Measurements from ENCODE around the gene WNK2.
A peak's percentile ranks its signal among the peaks of the same experiment; 100 is the strongest.

WNK2 gene

DNA sequence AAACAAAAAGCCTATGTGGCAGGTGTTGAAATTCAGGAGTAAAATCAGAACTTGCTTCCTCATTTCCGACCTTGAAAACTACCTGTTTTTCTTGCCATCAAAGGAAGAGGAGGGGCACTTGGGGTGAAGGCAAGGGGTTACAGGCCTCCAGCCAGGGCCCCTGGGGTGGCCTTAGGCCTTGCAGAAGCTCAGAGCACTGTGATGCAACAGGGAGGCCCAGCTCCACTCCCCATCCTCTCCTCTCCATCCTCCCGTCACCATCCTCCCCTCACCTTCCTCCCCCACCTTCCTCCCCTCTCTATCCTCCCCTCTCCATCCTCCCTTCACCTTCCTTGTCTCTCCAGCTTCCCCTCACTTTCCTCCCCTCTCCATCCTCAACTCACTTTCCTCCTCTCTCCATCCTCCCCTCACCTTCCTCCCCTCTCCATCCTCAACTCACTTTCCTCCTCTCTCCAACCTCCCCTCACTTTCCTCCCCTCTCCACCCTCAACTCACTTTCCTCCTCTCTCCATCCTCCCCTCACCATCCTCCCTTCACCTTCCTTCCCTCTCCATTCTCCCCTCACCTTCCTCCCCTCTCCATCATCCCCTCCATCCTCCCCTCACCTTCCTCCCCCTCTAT is 111.6 kb downstream of the WNK2 start:
- DNase-seq (ENCODE audit: low read depth): no peak

DNA sequence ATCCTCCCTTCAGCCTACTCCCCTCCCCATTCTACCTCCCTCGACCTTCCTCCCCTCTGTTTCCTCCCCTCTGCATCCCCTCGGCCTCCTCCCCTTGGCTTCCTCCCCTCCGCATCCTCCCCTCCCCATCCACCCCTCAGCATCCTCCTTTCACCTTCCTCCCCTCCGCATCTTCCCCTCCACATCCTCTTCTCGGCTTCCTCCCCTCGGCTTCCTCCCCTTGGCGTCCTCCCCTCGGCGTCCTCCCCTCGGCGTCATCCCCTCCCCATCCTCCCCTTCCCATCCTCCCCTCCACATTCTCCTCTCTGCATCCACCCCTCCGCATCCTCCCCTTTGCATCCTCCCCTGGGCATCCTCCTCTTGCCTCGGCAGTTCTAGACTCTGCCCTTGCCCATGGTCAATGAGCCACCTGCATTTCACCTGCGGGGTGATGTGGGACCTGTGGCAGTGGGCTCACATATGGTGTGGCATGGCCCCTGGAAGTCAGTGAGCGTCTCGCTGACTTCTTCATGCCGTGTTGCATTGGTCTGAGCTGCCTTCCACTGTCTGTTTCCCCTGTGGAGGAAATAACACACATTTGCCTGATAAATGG is 113.0 kb downstream of the WNK2 start:
- DNase-seq (ENCODE audit: low read depth): no peak

DNA sequence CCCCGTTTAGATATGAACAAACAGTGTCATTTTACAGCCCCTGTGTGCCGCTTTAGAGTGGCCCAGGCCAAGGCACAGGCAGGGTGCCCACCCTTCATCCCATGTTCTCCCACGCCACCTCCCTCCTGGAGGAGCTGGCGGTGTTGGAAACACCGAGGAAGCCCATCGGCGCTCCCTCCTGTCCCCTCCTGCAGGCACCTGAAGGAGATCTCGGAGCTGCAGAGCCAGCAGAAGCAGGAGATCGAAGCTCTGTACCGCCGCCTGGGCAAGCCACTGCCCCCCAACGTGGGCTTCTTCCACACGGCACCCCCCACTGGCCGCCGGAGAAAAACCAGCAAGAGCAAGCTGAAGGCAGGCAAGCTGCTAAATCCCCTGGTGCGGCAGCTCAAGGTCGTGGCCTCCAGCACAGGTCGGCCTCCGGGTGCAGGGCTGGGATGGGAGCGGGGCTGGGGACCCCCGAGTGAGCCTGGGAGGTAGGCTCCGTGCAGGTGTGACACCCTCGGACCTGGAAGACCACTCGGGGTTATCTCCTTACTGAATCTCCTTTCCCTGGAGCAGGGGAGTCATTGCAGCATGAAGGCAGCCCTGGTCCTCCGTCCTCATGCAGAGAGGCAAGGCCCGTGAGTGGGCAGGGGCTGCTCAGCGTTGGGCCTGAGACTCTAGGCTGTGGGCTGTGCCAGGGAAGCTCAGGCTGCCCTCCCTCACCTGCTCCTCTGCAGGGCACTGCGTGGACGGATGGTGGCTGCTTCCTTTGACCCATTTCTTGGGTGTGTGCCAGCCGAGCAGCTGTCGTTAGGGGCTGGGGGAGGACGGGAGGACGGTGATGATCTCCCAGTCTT is 113.9 kb downstream of the WNK2 start:
- no peak for DNase-seq (ENCODE audit: low read depth)

DNA sequence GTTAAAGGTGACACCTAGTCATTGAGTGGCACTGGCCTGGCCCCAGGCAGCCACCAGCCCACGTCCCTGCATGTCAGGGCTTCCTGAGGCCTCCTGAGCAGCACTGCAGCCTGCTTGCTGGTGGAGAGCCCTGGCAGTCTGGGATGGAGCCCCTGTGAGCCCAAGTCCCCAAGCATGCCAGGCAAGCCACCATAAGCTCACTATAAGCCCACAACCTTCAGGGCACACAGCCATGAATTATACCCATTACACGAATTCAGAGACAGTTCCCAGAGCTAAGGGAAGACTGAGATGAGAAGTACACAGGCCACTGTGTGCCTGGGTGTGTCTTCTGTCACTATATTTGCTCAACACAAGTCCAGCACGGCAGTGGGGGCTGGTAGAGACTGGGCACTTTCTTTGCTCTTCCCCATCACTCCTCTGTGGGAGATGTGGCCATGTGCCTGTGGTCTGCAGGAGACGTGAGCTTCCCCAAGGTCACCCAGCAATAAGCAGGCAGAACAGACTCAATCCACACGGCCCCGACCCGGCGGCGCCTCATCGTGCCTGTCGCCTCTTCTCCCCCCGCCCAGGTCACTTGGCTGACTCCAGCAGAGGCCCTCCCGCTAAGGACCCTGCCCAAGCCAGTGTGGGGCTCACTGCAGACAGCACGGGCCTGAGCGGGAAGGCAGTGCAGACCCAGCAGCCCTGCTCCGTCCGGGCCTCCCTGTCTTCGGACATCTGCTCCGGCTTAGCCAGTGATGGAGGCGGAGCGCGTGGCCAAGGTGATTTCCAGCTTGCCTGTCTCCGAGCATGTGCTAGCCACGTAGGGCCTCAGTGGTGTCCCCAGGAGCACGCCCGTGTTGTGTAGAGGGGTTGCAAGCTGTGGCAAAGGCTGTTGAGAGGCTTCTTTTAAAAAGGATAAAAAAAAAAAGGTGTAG is 114.8 kb downstream of the WNK2 start:
- no peak for DNase-seq (ENCODE audit: low read depth)

DNA sequence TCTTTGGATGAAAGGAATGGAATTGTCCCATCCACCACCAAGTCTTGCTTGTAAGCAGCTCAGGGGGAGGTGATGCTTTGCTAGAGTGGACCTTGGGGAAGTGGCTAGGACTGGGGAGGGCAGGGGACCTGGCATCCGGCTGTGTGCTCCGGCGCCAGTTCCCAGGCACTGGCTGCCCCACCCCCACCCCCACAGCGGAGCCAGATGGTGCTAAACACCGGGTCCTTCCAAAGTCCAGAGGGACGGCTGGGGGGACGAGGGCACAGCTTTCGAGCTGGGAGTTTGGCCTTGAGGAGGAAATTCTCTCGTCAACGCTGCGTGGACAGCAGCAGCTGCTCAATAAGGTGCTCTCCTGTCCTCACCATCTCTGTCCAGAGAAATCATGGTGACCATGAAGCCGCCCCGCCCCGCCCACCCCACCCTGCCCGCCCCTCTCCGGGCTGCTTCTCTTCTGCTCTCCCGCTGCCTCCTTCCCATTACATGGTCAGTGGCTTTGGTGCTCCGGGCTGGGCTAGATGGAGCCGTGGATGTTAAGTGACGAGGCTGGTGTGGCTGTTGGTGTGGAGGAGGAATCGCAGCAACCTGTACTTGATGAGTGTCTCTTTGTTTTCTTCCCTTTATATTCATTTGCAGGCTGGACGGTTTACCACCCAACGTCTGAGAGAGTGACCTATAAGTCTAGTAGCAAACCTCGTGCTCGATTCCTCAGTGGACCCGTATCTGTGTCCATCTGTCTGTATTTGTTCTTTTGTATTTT is 115.7 kb downstream of the WNK2 start:
- no peak for DNase-seq (ENCODE audit: low read depth)

DNA sequence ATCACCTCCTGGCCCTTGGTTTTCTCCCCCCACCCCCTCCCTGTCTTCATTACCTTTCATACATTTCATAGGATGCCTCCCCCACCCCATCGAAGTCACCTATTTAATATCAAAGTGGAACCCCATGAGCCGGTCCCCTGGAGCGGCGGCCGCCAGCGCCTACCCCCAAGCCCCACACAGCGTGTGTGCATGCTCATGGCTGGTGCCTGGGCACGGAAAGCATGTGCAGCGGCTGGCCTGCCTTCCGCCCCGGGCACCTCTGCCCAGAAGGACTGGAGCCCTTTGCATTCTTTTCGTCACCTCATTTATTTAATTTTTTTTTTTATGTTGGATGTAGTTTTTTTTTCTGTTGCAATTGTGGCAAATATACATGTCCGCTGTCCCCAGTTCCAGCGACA is 116.2 kb downstream of the WNK2 start:
- no peak for DNase-seq (ENCODE audit: low read depth)

DNA sequence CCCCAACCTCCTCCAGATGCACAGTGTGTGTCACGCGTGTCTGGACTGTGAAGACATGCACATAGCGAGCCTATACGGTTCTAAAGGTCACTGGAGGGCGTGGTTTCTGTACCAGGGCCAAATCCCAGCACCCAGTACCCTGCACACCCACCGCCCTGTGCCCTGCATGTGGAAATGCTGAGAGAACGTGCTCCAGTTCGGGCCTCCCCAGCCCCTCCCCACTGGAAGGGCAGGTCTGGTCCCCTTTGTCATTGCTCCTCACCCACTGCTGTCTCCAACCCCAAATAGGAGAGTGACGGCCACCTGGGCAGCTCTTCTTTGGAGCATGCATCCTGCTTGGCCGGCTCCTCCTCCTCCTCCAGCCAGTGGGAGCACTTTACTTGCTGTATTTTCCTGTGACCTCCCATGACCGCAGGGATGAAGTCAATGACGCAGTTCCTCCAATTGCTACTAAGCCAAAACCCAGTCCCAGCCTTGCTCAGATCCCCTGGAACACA is 116.7 kb downstream of the WNK2 start:
- no peak for DNase-seq (ENCODE audit: low read depth)

DNA sequence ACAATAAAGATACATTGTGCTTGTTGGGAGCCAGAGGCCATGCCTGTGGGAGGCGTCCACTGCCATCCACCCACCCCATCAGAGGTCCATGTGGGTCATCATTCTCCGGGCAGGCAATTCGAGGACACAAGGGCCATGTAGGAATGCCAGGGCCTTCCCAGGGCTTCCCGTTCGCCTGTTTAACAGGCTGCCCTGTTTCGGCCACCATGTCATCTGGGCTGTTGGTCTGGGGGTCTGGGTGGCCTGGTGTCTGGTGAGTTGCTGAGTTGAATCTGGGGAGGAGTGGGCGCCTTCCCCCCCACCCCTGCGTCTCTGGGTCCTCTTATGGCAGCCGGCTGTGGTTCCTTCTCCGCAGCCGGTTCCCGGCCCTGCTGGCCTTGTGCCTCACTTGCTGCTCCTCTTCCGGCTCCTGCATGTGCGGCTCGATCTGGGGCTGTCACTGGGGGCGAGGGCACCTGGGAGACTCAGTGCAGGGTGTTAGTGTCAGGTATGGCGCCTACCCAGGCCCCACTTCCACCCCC is 117.4 kb downstream of the WNK2 start:
- no peak for DNase-seq (ENCODE audit: low read depth)

DNA sequence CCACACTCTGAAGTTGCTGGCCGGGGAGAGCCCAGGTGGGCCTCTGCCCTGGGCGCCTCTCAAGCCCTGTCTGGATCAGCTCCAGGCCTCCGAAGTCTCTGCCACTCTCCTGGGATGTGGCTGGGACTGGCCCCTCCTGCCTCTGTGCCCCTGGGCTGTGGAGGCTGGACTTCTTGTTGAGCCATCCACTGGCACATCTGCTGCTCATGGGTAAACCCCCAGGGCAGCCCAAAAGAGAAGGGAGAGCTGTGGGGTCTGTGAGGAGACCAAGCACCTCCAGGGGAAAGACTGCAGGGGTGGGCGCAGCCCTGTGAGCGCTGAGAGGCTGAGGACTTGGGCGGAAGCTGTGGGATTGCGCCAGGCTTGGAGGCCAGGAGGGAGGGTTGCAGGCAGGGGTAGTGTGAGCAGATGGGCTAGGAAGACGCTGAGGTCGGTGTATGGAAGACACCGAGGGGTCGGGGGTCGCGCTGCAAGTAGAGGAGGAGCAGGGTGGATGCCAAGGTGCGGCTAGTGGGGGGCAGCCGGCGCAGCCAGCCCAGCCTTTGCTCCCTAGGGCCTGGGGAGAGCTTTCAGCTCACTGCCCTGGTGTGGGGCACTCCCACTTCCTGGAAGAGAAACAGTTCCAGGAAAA is 118.1 kb downstream of the WNK2 start:
- no peak for DNase-seq (ENCODE audit: low read depth)

DNA sequence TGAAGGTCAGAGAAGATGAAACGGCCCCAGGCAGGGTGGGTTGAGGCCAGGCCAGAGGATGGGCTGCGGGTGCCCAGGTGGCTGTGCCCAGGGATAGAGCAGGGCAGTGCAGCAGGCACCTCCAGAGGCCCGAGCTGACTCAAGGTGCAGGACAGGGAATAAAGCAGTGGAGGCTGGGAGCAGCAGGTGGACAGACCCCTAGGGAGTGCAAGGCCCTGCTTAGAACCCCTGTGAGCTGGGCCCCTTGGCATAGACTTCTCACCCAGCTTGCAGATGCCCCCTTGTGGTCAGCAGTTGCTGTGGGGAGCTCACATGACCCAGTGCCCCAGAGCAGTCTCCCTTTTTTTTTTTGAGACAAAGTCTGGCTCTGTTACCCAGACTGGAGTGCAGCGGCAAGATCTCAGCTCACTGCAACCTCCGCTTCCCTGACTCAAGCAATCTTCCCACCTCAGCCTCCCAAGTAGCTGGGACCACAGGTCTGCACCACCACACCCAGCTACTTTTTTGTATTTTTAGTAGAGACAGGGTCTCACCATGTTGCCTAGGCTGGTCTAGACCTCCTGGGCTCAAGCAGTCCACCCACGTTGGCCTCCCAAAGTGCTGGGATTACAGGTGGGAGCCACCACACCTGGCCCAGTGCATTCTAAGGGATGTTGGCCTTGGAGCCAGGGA is 118.8 kb downstream of the WNK2 start:
- DNase-seq (ENCODE audit: low read depth): peak; percentile 28

DNA sequence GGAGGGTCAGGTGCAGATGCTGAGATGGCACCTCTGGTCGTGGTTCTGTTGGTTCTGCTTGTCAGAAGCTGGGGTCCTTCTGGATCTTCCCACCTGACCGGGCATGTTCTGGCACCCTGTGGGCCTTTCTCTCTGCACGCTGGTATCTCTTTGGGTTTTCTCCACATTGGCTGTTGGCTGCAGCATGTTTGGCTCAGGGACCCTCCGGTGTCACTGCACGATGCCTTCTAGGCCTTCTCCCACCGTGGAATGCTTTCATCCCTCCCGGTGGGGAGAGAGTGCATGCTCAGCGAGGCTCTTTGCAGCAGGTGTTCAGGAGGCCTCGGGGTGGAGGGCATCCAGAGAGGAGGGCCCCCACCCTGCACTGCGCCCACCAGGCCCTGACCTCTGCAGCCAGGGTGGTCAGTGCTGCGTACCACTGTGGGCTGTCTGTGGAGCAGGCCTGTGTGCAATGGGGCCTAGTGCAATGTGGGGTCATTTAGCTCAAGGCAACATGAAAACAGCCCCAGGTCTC is 119.4 kb downstream of the WNK2 start:
- no peak for DNase-seq (ENCODE audit: low read depth)

DNA sequence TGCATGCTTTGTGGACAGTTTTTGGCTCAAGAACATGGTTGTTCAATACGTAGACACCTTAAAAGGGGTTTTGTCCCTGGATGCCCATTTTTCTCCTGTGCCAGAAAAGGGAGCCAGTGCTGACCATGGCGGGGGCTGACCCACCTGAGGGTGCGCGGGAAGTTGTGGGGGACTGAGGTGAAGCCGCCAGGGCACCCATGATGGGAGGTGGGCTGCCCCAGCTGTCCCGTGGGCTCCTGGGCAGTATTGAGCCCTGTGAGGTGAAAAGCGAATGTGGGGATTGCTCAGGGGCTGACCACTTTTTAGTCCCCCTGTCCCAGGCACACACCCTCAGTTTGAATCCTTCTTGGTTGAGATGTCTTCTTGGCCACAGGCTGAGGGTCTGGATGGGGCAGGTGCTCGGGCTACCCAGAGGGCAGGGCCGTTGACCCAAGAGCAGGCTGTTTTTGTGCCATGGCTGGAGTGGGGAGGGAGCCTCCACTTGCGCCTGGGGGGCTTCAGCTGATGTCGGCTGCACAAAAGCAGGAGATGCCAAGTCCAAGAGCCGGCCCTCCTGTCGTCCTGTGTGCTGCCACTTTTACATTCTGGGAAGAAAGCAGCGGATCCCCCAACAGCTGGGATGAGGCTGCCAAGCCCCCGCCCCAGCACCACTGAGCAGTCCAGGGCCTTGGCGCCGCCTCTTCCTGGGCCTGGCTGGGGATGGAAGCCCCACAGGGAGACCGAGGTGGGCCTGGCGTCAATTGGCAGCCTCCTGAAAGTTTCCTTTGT is 120.1 kb downstream of the WNK2 start:
- DNase-seq (ENCODE audit: low read depth): no peak

DNA sequence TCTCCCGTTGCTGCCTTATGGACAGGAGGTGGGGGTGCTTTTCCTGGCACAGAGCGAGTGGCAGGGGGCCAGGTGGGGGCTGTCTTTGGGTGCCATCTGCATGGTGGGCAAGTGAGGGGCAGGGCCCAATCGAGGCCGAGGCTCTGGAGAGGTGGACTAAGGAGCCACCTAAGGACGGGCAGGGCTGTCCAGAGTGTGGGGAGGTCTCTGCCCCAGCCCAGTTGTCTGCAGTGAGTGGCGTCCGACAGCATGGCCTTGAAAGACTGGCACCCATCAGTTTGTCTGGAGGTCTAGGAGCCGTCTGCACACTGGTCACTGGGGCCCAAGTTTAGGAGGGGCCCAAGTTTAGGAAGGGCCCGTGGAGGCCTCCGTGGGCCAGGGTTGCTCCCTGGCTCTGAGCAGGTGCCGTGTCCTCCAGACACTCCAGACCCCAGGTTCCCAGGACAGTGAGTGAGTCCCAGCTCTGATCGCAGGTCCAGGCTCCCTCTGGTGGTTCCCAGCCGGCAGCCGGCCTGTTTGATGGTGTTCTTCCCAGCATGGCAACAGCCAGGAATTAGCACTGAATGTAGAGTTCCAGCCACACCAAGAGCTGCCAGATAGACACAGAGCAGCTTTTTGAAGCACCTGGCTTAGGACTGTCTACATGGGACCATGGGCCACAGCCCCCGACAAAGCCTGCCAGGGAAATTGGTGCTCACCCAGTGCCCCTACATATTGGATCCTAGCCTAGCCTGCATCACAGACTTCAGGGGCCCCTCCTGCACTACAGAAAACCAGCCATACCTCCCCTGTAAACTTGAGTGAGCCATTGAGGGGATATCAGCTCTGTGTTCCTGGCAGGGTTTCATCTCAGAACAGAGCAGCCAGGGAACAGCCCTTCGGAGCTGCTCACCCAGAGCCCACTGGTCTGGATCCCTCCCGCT is 120.9 kb downstream of the WNK2 start:
- no peak for DNase-seq (ENCODE audit: low read depth)

DNA sequence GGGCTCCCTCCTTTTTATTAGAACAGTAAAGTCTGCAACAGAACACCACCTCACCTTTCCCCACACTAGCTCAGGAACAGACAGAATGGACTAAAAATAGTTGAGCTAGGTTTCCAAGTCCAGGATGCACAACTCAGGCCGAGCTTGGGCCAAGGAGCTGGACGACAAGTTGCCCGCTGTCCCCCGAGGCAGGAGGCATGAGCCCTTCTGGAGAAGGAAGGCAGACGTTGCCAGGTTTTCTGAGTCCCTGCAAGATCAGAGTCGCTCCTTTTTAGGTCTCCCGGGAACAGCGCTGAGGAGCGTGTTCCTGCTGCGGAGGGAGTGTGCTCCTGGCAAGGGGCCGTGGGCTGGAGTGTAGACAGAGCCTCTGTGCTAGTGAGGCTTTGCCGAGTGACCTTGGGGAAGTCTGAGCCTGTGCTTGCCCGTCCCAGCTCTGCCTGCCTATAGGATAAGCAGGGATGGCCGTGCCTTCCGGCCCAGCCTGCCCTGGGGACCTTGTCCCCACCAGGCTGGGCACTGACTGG is 121.6 kb downstream of the WNK2 start:
- DNase-seq (ENCODE audit: low read depth): no peak

DNA sequence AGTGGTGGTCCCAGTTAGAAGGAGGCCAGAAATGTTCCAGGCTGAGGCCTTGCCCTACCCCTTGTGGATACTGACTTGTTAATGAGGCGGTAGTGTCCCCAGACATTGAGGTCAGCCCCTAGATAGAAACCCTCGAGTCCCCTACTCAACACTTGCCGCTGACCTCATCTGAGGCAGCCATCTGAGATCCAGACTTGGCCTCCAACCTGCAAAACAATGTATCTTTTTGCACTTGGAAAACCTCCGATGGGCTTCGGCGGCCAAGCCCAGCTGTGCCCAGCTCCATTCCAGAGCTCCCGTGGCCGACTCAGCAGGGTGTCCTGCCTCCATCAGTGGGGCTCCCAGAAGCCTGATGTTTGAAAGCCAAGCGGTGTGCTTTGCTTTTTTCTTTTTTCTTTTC is 122.1 kb downstream of the WNK2 start:
- DNase-seq (ENCODE audit: low read depth): no peak

DNA sequence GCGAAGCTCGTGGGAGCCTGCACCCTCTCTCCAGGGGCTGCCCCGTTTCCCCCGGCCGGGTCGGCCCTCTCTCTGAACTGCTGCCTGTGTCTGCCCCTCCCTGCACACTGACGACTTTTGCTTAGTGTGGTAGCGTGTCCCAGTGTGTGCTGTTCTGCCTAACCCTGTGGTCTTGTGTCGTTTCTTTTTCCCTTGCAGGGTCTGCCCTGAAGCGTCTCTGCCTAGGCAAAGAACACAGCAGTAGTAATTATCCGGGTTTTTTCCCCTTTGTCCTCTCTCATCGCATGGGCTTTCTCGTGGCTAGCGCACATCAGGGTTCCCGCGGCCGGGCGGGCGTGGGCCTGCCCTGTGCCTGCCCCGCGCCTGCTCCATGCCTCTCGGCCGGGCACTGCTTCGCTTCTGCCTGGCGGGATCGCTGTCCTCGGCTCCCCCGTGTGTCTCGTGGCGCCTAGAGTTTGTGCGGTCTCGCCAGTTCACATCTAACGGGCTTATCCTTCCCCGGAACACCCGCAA is 122.7 kb downstream of the WNK2 start:
- DNase-seq (ENCODE audit: low read depth): no peak

DNA sequence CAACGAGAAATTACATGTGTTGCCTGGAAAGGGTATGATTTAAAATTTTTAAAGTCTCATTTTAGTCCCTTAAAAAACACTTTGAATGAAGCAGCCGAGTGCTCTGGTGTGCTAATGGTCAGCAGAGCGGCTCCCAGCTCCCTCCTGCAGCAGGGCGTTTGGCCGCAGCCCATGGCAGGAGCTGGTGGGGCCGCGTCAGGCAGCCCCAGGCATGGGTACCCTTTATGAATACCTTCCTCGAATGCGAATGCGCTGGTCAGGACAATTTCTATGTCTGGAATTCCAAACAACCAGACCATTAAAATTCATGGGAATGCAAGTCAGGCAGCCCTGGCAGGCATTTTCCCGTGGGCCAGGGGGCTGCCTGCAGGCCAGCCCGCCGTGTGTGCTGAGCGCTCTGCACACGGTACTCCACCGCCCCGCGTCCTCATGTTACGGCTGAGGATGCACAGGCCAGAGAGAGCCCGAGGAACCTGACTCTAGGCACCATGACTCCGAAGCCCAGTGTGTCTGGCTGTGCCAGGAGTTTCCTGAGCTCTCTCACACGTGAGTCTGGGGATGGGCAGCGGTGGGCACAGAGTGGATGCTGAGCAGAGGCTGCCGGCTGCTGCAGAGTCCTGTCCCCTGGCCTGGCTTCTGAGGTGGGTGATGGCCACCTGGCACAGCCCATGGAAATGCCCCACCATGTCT is 123.7 kb downstream of the WNK2 start:
- no peak for DNase-seq (ENCODE audit: low read depth)
